ENCODE measurements around the gene BFSP2.

DNA sequence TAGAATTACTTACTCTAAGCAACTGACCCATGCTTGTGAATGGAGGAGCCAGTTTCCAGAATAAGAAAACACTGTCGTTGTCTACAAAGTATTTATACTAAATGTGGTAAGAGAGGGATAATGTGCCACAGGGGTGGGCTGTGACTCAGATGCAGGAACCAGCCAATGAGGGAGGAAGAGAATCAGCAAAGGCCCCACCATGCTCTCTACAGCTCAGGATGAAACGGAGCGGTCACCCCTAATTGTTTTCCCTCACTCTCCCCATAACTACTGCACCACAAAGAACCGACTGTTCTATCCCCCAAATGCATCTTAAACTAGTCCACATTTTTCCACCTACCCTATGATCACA lies 44.5 kb downstream of the BFSP2 start:
- TF ChIP-seq, protein P1, sequence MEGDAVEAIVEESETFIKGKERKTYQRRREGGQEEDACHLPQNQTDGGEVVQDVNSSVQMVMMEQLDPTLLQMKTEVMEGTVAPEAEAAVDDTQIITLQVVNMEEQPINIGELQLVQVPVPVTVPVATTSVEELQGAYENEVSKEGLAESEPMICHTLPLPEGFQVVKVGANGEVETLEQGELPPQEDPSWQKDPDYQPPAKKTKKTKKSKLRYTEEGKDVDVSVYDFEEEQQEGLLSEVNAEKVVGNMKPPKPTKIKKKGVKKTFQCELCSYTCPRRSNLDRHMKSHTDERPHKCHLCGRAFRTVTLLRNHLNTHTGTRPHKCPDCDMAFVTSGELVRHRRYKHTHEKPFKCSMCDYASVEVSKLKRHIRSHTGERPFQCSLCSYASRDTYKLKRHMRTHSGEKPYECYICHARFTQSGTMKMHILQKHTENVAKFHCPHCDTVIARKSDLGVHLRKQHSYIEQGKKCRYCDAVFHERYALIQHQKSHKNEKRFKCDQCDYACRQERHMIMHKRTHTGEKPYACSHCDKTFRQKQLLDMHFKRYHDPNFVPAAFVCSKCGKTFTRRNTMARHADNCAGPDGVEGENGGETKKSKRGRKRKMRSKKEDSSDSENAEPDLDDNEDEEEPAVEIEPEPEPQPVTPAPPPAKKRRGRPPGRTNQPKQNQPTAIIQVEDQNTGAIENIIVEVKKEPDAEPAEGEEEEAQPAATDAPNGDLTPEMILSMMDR (IDR thresholded peaks at IDR 0.05; ENCODE audit: low read depth, low read length, poor library complexity, severe bottlenecking) = no peak
- TF ChIP-seq EZH2phosphoT487 (IDR thresholded peaks at IDR 0.05; ENCODE audit: borderline replicate concordance, low read length) = no peak
